ENCODE results near the gene GH2.

GH2 gene

DNA sequence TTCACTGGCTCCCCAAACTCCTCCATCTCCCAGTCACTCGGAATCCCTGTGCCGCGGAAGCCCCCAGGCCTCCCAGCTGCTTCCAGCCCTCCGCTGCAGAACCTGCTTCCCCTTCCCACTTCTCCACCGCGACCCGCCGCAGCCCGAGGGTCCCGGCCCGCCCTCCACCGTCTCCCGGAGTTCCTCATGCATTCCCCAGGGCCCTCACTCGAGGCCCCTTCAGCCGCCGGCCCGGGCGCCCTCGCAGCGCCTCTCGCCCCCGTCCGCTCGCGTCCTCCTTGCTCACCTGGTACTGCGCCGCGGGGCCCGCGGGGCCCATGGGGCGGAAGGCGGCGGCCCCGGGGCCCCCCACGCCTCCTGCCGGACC lies 39.6 kb downstream of the GH2 start:
- peak overlapping the region; percentile 75 for H2BK120ac ChIP-seq (ENCODE audit: low read depth, low read length)
- H3K4me1 ChIP-seq (ENCODE audit: control insufficient read depth, insufficient read depth, low read depth, low read length) = peaks cover 33% of the 10 kb centered on the region
- H2AK5ac ChIP-seq (ENCODE audit: low read length, severe bottlenecking) = no peak overlapping the region
- H2BK5ac ChIP-seq (ENCODE audit: low read depth, low read length, poor library complexity, severe bottlenecking) = peak overlapping the region; percentile 75
- H2AFZ ChIP-seq (ENCODE audit: low read depth, low read length) = peak overlapping the region; percentile 29
- no peaks in the 10 kb centered on the region for H3K27me3 ChIP-seq (ENCODE audit: control insufficient read depth in 1 of 2, insufficient read depth in 1 of 2, low read length in 2 of 2)
- H3K23ac ChIP-seq (ENCODE audit: low read length in 2 of 2) = peak overlapping the region; percentile 35 to 83
- peak; percentile 46 for DNase-seq
- H3K4me3 ChIP-seq (ENCODE audit: insufficient read depth in 1 of 2, low read depth in 1 of 2, low read length in 2 of 2) = peak overlapping the region; percentile 80 to 96
- H3K36me3 ChIP-seq (ENCODE audit: control insufficient read depth in 1 of 2, insufficient read depth in 2 of 2, low read depth in 1 of 2, low read length in 2 of 2) = peaks cover 3 to 15% of the 10 kb centered on the region in 2 experiments
- peak overlapping the region; percentile 21 to 83 for H3K14ac ChIP-seq (ENCODE audit: low read length in 2 of 2)
- peak overlapping the region; percentile 20 for H2BK15ac ChIP-seq (ENCODE audit: low read depth, poor library complexity, severe bottlenecking)
- H4K91ac ChIP-seq (ENCODE audit: low read length) = peak overlapping the region; percentile 31
- peak overlapping the region in 1 of 2 experiments; percentile 32 for H2BK12ac ChIP-seq (ENCODE audit: low read length in 2 of 2)
- H3K9me3 ChIP-seq (ENCODE audit: control insufficient read depth, low read length) = no peaks in the 10 kb centered on the region
- H3K4me2 ChIP-seq (ENCODE audit: low read length, poor library complexity, severe bottlenecking) = peak overlapping the region; percentile 97
- H3K9ac ChIP-seq (ENCODE audit: low read length) = peak overlapping the region; percentile 95
- peak overlapping the region; percentile 79 for H3K27ac ChIP-seq (ENCODE audit: low read length, poor library complexity, severe bottlenecking)
- peak overlapping the region; percentile 57 to 85 for H3K4ac ChIP-seq (ENCODE audit: low read depth in 1 of 2, low read length in 2 of 2)
- peaks cover 22% of the 10 kb centered on the region for H3K79me1 ChIP-seq (replicated peaks; ENCODE audit: low read length, poor library complexity, severe bottlenecking)
- WGBS = 0% methylated on average over 36 of the region's 36 CpGs
- H3K18ac ChIP-seq (ENCODE audit: low read depth in 1 of 2, low read length in 2 of 2) = peak overlapping the region; percentile 76 to 88
- peak overlapping the region; percentile 47 for H4K8ac ChIP-seq (ENCODE audit: low read length)

DNA sequence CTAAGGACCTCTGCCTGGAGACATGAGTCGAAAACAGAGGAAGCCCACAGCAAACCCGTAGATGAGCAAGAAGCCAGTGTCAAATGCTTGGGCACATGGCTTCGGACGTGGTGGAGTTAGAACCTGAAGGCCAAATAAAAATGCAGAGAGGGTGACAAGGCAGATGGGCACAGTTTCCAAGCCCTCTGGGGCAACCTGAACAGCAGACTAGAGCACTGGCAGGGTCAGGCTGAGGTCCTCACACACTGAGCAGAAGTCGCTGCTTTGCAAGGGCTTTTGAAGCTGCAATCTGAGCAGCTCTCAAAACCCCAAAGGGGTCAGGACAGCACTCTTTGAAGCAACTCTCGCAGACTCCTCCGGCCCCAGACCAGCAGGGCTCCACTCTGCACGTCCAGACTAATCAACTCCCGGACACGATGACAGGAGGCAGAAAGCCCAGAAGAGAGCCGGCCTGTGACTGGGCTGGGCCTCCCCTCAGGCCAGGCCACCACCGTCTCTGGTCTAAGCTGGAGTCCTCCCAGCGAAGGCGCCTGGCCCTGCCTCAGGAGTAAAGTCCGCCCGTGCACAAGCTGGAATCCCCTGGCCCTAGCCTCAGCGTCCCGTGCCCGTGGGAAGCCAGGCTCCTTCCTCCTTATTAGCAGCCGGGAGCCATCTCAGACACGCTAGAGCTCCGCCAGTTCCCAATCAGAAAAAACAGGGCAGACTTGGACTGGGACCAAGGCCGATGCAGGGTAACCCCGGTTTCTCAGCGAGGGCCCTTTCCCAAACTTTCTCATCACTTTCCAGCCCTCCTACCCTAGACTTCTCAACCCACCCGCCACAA lies 40.2 kb downstream of the GH2 start:
- peaks cover 27% of the 10 kb centered on the region for H3K79me1 ChIP-seq (replicated peaks; ENCODE audit: low read length, poor library complexity, severe bottlenecking)
- H3K36me3 ChIP-seq (ENCODE audit: control insufficient read depth in 1 of 2, insufficient read depth in 2 of 2, low read depth in 1 of 2, low read length in 2 of 2) = peaks cover 9 to 21% of the 10 kb centered on the region in 2 experiments
- H2BK12ac ChIP-seq (ENCODE audit: low read length in 2 of 2) = peak overlapping the region in 1 of 2 experiments; percentile 40
- H3K14ac ChIP-seq (ENCODE audit: low read length in 2 of 2) = peak overlapping the region; percentile 21 to 57
- H3K23ac ChIP-seq (ENCODE audit: low read length in 2 of 2) = peak overlapping the region in 1 of 2 experiments; percentile 20
- H2AK5ac ChIP-seq (ENCODE audit: low read length, severe bottlenecking) = no peak overlapping the region
- H3K9ac ChIP-seq (ENCODE audit: low read length) = peak overlapping the region; percentile 95
- peak overlapping the region; percentile 71 to 88 for H3K18ac ChIP-seq (ENCODE audit: low read depth in 1 of 2, low read length in 2 of 2)
- H2BK120ac ChIP-seq (ENCODE audit: low read depth, low read length) = no peak overlapping the region
- peak overlapping the region; percentile 73 for H4K8ac ChIP-seq (ENCODE audit: low read length)
- H3K27ac ChIP-seq (ENCODE audit: low read length, poor library complexity, severe bottlenecking) = peak overlapping the region; percentile 79
- H2BK5ac ChIP-seq (ENCODE audit: low read depth, low read length, poor library complexity, severe bottlenecking) = peak overlapping the region; percentile 75
- H2AFZ ChIP-seq (ENCODE audit: low read depth, low read length) = peak overlapping the region; percentile 29
- no peak overlapping the region for H2BK15ac ChIP-seq (ENCODE audit: low read depth, poor library complexity, severe bottlenecking)
- peak overlapping the region; percentile 97 for H3K4me2 ChIP-seq (ENCODE audit: low read length, poor library complexity, severe bottlenecking)
- 8% methylated on average over 26 of the region's 26 CpGs for WGBS
- DNase-seq = peak; percentile 71
- H3K4me1 ChIP-seq (ENCODE audit: control insufficient read depth, insufficient read depth, low read depth, low read length) = peaks cover 33% of the 10 kb centered on the region
- peak overlapping the region; percentile 57 to 85 for H3K4ac ChIP-seq (ENCODE audit: low read depth in 1 of 2, low read length in 2 of 2)
- peak overlapping the region; percentile 80 to 96 for H3K4me3 ChIP-seq (ENCODE audit: insufficient read depth in 1 of 2, low read depth in 1 of 2, low read length in 2 of 2)
- H3K9me3 ChIP-seq (ENCODE audit: control insufficient read depth, low read length) = no peaks in the 10 kb centered on the region
- H3K27me3 ChIP-seq (ENCODE audit: control insufficient read depth in 1 of 2, insufficient read depth in 1 of 2, low read length in 2 of 2) = no peaks in the 10 kb centered on the region
- H4K91ac ChIP-seq (ENCODE audit: low read length) = peak overlapping the region; percentile 71

DNA sequence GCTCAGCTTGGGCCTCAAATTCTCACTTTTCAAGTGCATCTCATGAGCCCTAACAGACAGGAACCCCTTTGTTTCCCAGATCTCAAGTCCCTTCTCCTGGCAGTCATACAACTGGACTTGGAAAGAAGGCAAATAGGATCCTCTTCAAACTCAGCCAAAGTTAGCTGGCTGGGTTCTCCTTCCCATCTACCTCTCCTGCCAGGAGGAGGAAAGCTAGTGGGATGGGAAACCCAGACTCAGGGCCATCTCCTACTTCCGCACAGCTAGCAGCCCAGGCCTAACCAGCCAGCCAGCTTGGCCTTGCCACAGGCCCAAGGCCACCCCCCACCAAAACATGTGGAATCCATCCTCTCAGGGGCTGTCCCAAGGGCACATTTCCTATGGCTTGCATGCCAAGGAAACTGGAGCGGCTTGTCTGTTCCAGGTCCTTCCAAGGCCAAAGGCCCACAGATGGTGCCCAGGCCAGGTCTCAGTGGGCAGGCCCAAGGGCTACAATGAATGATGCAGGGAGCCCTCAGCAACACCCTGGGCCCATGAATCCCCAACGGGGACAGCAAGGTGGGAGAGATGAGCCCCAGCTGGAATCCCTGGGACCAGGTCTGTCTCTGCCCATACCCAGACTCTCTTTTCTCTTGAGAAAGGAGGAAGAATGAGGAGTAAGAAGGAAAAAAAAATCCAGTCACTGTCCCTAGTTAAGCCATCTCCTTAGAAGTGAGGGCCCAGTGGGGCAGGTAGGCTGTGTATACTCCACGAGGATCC lies 41.0 kb downstream of the GH2 start:
- DNase-seq = peak; percentile 11
- Histone ChIP-seq H3K23ac (ENCODE audit: low read length in 2 of 2) (peak overlapping the region in 1 of 2 experiments; percentile 47), H3K9me3 (ENCODE audit: control insufficient read depth, low read length) (no peaks in the 10 kb centered on the region), H3K36me3 (ENCODE audit: control insufficient read depth in 1 of 2, insufficient read depth in 2 of 2, low read depth in 1 of 2, low read length in 2 of 2) (peaks cover 17 to 27% of the 10 kb centered on the region in 2 experiments), H4K91ac (ENCODE audit: low read length) (no peak overlapping the region), H3K27ac (ENCODE audit: low read length, poor library complexity, severe bottlenecking) (peak overlapping the region; percentile 79), H2BK120ac (ENCODE audit: low read depth, low read length) (no peak overlapping the region), H3K4me1 (ENCODE audit: control insufficient read depth, insufficient read depth, low read depth, low read length) (peaks cover 33% of the 10 kb centered on the region), H3K9ac (ENCODE audit: low read length) (peak overlapping the region; percentile 95), H2AK5ac (ENCODE audit: low read length, severe bottlenecking) (no peak overlapping the region), H2BK5ac (ENCODE audit: low read depth, low read length, poor library complexity, severe bottlenecking) (no peak overlapping the region), H3K4me3 (ENCODE audit: insufficient read depth in 1 of 2, low read depth in 1 of 2, low read length in 2 of 2) (peak overlapping the region in 1 of 2 experiments; percentile 96), H3K27me3 (ENCODE audit: control insufficient read depth in 1 of 2, insufficient read depth in 1 of 2, low read length in 2 of 2) (no peaks in the 10 kb centered on the region), H2BK15ac (ENCODE audit: low read depth, poor library complexity, severe bottlenecking) (peak overlapping the region; percentile 9), H3K79me1 (replicated peaks; ENCODE audit: low read length, poor library complexity, severe bottlenecking) (peaks cover 31% of the 10 kb centered on the region), H2BK12ac (ENCODE audit: low read length in 2 of 2) (peak overlapping the region in 1 of 2 experiments; percentile 29), H3K18ac (ENCODE audit: low read depth in 1 of 2, low read length in 2 of 2) (peak overlapping the region in 1 of 2 experiments; percentile 71), H3K4me2 (ENCODE audit: low read length, poor library complexity, severe bottlenecking) (peak overlapping the region; percentile 97), H3K14ac (ENCODE audit: low read length in 2 of 2) (no peak overlapping the region), H4K8ac (ENCODE audit: low read length) (peak overlapping the region; percentile 19), H3K4ac (ENCODE audit: low read depth in 1 of 2, low read length in 2 of 2) (peak overlapping the region in 1 of 2 experiments; percentile 15), H2AFZ (ENCODE audit: low read depth, low read length) (no peak overlapping the region)
- WGBS = 83% methylated on average over 3 of the region's 4 CpGs
